ENCODE data around the gene CAMKMT. TPM values are rescaled to one million over a fixed set of nuclear protein-coding genes. Genes with fewer than 3 reads are reported as not detected.

The CAMKMT gene
- total and polyA plus RNA-seq, 2 donors (not counting 1 experiment from before 2014, with no cell fraction given), result 6.2 to 23.3 TPM

- intact Hi-C loops (cut with micrococcal nuclease), result no loop called here
- CTCF ChIA-PET, result no interaction called here
- no peak for TF ChIP-seq EZH2 (IDR thresholded peaks at IDR 0.05; ENCODE audit: borderline replicate concordance, insufficient read depth, low read depth, low read length, poor library complexity, severe bottlenecking)
- TF ChIP-seq, protein P1, sequence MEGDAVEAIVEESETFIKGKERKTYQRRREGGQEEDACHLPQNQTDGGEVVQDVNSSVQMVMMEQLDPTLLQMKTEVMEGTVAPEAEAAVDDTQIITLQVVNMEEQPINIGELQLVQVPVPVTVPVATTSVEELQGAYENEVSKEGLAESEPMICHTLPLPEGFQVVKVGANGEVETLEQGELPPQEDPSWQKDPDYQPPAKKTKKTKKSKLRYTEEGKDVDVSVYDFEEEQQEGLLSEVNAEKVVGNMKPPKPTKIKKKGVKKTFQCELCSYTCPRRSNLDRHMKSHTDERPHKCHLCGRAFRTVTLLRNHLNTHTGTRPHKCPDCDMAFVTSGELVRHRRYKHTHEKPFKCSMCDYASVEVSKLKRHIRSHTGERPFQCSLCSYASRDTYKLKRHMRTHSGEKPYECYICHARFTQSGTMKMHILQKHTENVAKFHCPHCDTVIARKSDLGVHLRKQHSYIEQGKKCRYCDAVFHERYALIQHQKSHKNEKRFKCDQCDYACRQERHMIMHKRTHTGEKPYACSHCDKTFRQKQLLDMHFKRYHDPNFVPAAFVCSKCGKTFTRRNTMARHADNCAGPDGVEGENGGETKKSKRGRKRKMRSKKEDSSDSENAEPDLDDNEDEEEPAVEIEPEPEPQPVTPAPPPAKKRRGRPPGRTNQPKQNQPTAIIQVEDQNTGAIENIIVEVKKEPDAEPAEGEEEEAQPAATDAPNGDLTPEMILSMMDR (IDR thresholded peaks at IDR 0.05), result no peak
- Histone ChIP-seq H3K79me2 (ENCODE audit: control insufficient read depth, insufficient read depth, low read length) (no peaks in the 10 kb centered on the region), H3K27me3 (replicated peaks in 1 of 4; ENCODE audit: control extremely low read depth in 1 of 4, control insufficient read depth in 3 of 4, insufficient read depth in 4 of 4, low read length in 3 of 4) (no peaks in the 10 kb centered on the region), H3K9ac (ENCODE audit: low read length) (no peak overlapping the region), H4K20me1 (ENCODE audit: control insufficient read depth, insufficient read depth, low read length, poor library complexity, severe bottlenecking) (no peaks in the 10 kb centered on the region), H3K36me3 (replicated peaks in 1 of 2; ENCODE audit: control extremely low read depth in 1 of 2, control insufficient read depth in 1 of 2, extremely low read depth in 1 of 2, insufficient read depth in 2 of 2, low read length in 1 of 2) (peaks cover 9 to 36% of the 10 kb centered on the region in 2 experiments), H2AFZ (ENCODE audit: insufficient read depth, low read depth, low read length, poor library complexity, severe bottlenecking) (no peak overlapping the region), H3K4me2 (replicated peaks; ENCODE audit: low read depth, low read length, poor library complexity, severe bottlenecking) (no peak overlapping the region), H3K27ac (ENCODE audit: low read length in 2 of 2) (no peak overlapping the region), H3K4me1 (ENCODE audit: control insufficient read depth in 2 of 2, insufficient read depth in 2 of 2, low read length in 2 of 2) (no peaks in the 10 kb centered on the region), H3K9me3 (ENCODE audit: control extremely low read depth in 1 of 3, control insufficient read depth in 2 of 3, insufficient read depth in 1 of 3, low read length in 2 of 3) (no peaks in the 10 kb centered on the region), H3K4me3 (ENCODE audit: control extremely low read depth in 1 of 5, extremely low read depth in 1 of 5, insufficient read depth in 1 of 5, low read depth in 2 of 5, low read length in 4 of 5) (no peak overlapping the region)
- POLR2A ChIA-PET, result no interaction called here
- Mint-ChIP-seq H3K4me1 (no peaks in the 10 kb centered on the region), H3K27me3 (no peaks in the 10 kb centered on the region), H3K27ac (no peak overlapping the region), H3K4me3 (no peak overlapping the region), H3K9me3 (ENCODE audit: insufficient read depth) (peaks cover 3% of the 10 kb centered on the region)
- DNase-seq, result no peak
- 100% methylated on average over 1 of the region's 1 CpG for WGBS (ENCODE audit: insufficient coverage)
- no peak for ATAC-seq (ENCODE audit: low read depth)
Measured at GRCh38 chr2:44333994-44334393, 27.8 kb upstream of the CAMKMT start.

- Histone ChIP-seq H2AFZ (ENCODE audit: insufficient read depth, low read depth, low read length, poor library complexity, severe bottlenecking) (no peak overlapping the region), H3K9me3 (ENCODE audit: control extremely low read depth in 1 of 3, control insufficient read depth in 2 of 3, insufficient read depth in 1 of 3, low read length in 2 of 3) (no peaks in the 10 kb centered on the region), H3K36me3 (replicated peaks in 1 of 2; ENCODE audit: control extremely low read depth in 1 of 2, control insufficient read depth in 1 of 2, extremely low read depth in 1 of 2, insufficient read depth in 2 of 2, low read length in 1 of 2) (peaks cover 9 to 37% of the 10 kb centered on the region in 2 experiments), H3K27me3 (replicated peaks in 1 of 4; ENCODE audit: control extremely low read depth in 1 of 4, control insufficient read depth in 3 of 4, insufficient read depth in 4 of 4, low read length in 3 of 4) (no peaks in the 10 kb centered on the region), H3K4me1 (ENCODE audit: control insufficient read depth in 2 of 2, insufficient read depth in 2 of 2, low read length in 2 of 2) (no peaks in the 10 kb centered on the region), H4K20me1 (ENCODE audit: control insufficient read depth, insufficient read depth, low read length, poor library complexity, severe bottlenecking) (no peaks in the 10 kb centered on the region), H3K4me2 (replicated peaks; ENCODE audit: low read depth, low read length, poor library complexity, severe bottlenecking) (no peak overlapping the region), H3K9ac (ENCODE audit: low read length) (no peak overlapping the region), H3K79me2 (ENCODE audit: control insufficient read depth, insufficient read depth, low read length) (no peaks in the 10 kb centered on the region), H3K27ac (ENCODE audit: low read length in 2 of 2) (no peak overlapping the region), H3K4me3 (ENCODE audit: control extremely low read depth in 1 of 5, extremely low read depth in 1 of 5, insufficient read depth in 1 of 5, low read depth in 2 of 5, low read length in 4 of 5) (no peak overlapping the region)
- CTCF ChIA-PET, result no interaction called here
- H3K4me3 Mint-ChIP-seq, result no peak overlapping the region
- no peak for DNase-seq
- intact Hi-C loops (cut with micrococcal nuclease), result no loop called here
- peaks cover 3% of the 10 kb centered on the region for H3K9me3 Mint-ChIP-seq (ENCODE audit: insufficient read depth)
- no peaks in the 10 kb centered on the region for H3K4me1 Mint-ChIP-seq
- no peak overlapping the region for H3K27ac Mint-ChIP-seq
- no peak for TF ChIP-seq EZH2 (IDR thresholded peaks at IDR 0.05; ENCODE audit: borderline replicate concordance, insufficient read depth, low read depth, low read length, poor library complexity, severe bottlenecking)
- TF ChIP-seq, protein P1 (IDR thresholded peaks at IDR 0.05), result no peak
- no peak for ATAC-seq (ENCODE audit: low read depth)
- WGBS (ENCODE audit: insufficient coverage), result no CpG with 5 or more reads among the region's 2 CpGs
- POLR2A ChIA-PET, result no interaction called here
- no peaks in the 10 kb centered on the region for H3K27me3 Mint-ChIP-seq
Measured at GRCh38 chr2:44335806-44336538, 25.8 kb upstream of the CAMKMT start.

Data from B cell (primary cell).